Measurements from ENCODE around the gene DGKZ.

GRCh38 chr11:46417711-46418110, 70.4 kb downstream of the DGKZ start:
- TF ChIP-seq CTCF (IDR thresholded peaks at IDR 0.05) (no peak), POLR2A (IDR thresholded peaks at IDR 0.05) (no peak)
